Smooth muscle cell of the coronary artery (primary cell): ENCODE data around the gene SMARCD1. TPM values are rescaled to one million over a fixed set of nuclear protein-coding genes. Genes with fewer than 3 reads are reported as not detected.

Experiments used
- total RNA-seq: library from RNA; depleted of rRNA; stranded (reverse); fragments of >200 nt; gene quantifications from 2 replicates; pipeline ENCODE4 v1.2.3, GENCODE V29; 2014; ENCODE audit warnings: low replicate concordance

Gene SMARCD1
- 10.4 and 22.2 TPM in 2 replicates for total RNA-seq

DNA sequence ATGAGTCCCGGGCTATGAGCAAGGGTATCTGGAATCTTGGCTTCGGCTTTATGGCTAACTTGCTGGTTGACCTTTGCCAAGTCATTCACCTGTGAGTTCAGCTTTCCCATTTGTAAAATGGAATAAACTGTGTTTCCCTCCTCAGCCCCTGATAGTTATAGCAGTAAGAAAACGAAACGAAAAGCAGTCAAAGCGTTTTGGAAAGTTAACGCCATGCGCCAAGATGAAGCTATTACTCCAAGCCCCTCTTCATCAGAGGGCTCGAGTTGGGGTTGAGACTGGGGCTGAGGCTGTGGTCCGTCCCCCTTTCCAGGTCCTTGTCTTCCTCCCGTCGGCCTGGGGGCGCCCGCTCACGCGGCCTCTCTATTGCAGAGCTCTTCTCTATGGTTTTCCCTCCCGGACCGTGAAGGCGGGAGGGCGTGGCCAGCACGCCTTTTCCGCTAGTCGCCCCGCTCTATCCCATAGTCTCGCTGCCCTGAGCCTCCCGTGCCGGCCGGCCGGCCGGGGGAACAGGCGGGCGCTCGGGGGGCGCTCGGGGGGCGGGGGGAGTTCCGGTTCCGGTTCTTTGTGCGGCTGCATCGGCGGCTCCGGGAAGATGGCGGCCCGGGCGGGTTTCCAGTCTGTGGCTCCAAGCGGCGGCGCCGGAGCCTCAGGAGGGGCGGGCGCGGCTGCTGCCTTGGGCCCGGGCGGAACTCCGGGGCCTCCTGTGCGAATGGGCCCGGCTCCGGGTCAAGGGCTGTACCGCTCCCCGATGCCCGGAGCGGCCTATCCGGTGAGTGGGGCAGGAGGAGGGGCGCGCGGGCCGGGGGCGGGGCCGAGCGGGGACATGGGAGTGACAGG is at the start of gene SMARCD1:
Gene SMARCD1 (plus strand): TSS at position 568 of the 840 bp plus-strand sequence. CDS start 28 bp downstream, at position 596.

GRCh38 chr12:50057000-50057841 is 27.9 kb upstream of the SMARCD1 start, which contains the start of gene ASIC1:
Gene ASIC1, plus strand, starts transcription at chr12:50057596. Its CDS starts 1,171 bp downstream, at chr12:50058767.

DNA sequence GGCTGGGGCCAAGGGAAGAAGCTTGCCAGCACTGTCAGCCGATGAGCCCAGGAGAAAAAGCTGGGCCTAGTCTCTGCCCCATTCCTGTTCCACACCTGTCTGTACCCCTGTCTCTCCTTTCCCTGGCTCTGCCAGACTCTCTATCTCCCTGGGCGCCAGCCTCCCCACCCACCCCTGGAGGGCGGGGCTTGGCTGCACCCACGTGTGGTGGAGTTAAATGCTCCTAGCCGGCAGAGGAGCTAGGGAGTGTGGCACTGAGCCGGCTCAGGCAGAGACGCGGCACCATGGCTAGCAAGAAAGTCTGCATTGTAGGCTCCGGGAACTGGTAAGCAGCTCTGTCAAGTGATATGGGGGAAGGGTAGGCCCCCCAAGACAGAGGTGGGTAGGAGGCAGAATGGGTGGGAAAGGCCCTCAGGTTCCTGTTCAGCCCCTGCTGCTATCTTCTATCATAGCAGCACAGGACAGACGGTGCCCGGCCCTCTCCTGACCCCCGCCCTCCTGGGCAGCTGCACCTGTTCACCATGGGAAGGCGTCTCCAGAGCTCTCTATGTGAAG is 18.7 kb downstream of the SMARCD1 start, which contains the start of gene GPD1:
Gene GPD1 (plus strand): TSS at position 242 of the 555 bp plus-strand sequence. CDS start 43 bp downstream, at position 285.

DNA sequence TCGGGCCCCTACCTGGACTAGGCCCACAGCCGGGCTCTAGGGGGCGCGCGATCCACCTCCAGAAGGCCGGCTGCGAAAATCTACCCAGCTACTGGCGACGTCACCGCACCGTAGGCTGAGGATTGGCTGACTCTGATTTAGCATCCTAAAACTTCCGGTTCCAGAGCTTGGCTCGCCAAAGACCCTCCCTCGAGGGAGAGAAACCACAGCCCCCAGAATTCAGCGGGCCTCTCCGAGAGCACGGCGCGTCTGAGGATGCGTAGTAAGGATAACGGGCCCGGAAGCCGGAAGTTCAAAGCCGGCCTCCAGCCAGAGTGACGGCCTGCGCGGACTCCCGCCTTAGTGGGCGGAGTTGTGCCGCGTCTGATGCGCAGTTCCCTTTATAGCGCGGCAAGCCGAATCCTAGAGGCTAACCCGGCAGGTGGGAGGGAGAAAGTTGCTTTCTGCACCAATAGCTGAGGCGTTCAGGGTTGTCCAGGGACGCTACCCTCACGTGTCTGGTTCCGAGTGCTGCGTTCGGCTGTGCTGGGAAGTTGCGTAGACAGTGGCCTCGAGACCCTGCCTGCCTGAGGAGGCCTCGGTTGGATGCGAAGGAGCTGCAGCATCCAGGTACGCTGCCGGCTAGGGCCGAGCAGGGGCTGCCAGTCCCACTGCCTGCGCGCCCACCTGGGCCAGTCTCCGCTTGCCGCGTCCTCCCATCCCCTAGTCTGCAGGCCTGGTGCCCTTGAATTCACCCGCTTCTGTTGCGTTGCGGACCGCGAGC is 26.7 kb downstream of the SMARCD1 start, which contains the start of gene COX14:
Gene COX14 (plus strand): TSS at position 544 of the 763 bp plus-strand sequence. CDS start 7,808 bp downstream, outside the sequence.

Other genes with a start within 250 kb of the SMARCD1 start
- gene BCDIN3D, start 242.2 kb upstream of the SMARCD1 start, total RNA-seq = 3.7 and 4.0 TPM in 2 replicates
- 0.38 and 41.0 TPM in 2 replicates for gene FAIM2, start 181.4 kb upstream of the SMARCD1 start, total RNA-seq
- gene AQP2, start 134.6 kb upstream of the SMARCD1 start, total RNA-seq = not detected in 2 replicates
- 0.60 and 0.82 TPM in 2 replicates for gene AQP5, start 123.5 kb upstream of the SMARCD1 start, total RNA-seq
- gene AQP6, start 112.4 kb upstream of the SMARCD1 start, total RNA-seq = under 0.01 TPM in 1 of 2 replicates, not detected in the other
- gene RACGAP1, start 59.8 kb upstream of the SMARCD1 start, total RNA-seq = 23.1 and 23.2 TPM in 2 replicates
- 1.7 and 5.9 TPM in 2 replicates for gene ASIC1, start 27.7 kb upstream of the SMARCD1 start, total RNA-seq
- gene GPD1, start 18.7 kb downstream of the SMARCD1 start, total RNA-seq = 0.30 and 0.47 TPM in 2 replicates
- gene COX14, start 26.9 kb downstream of the SMARCD1 start, total RNA-seq = 58.8 and 85.2 TPM in 2 replicates
- 35.9 and 48.0 TPM in 2 replicates for gene CERS5, start 82.0 kb downstream of the SMARCD1 start, total RNA-seq
- 67.9 and 161 TPM in 2 replicates for gene LIMA1, start 198.2 kb downstream of the SMARCD1 start, total RNA-seq